ENCODE results near the gene THADA. TPM values are rescaled to one million over a fixed set of nuclear protein-coding genes. Genes with fewer than 3 reads are reported as not detected.

The THADA gene
- total RNA-seq, 1 donor from 2014 or later: 59.3 TPM

DNA sequence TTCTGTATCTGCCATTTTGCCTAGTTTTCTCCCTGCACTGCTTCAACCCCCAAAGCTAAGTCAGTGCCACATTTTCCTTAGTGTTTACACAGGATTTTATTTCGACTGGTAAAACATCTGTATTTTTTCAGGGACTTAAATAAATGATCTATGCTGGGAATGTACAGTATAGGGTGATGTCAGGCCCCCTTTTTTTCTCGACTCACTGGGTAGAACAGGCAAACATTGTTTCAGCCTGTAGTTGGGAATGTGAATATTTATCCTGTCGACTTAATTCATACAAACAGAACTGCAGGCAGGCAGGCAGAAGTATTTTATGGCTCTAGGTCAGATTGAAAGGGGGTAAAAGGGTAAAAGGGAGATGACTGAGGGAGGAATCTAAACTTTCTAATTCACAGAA is 245.9 kb downstream of the THADA start:
- DNase-seq (ENCODE audit: low spot score): no peak

DNA sequence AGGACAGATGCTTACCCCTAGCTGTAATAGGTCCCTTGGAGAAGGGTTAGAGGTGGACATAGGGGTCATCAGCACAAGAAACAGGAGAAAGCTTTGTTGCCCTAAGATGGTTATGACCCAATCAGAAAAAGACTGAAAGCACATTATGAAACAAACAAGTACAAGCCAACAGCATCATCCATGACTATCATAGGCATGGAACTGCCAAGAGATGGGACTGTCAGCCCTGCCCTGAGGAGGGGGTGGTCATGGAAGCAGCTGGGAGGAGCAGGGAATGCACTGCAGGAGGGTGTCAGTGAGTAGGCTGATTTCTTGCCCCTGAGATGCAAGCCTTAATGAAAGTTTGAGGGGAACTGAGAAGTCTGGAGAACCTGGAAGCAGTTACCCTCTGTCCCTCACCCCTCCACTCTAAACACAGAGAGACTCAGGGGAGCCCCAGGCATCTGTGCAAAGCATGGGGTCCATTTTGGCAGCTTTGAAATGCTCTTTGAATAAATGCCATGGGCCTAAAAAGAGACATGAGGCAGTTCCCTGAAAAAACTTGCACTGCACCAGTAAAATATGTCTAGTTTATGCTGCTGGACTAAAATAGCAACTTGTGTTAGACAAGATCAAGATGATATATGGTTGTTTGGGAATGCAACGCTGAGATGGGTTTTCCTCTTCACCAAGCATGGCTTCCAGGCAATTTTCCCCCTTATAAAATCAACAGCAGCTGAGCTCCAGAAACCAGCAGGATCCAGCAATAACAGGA is 246.8 kb downstream of the THADA start:
- DNase-seq (ENCODE audit: low spot score): no peak

DNA sequence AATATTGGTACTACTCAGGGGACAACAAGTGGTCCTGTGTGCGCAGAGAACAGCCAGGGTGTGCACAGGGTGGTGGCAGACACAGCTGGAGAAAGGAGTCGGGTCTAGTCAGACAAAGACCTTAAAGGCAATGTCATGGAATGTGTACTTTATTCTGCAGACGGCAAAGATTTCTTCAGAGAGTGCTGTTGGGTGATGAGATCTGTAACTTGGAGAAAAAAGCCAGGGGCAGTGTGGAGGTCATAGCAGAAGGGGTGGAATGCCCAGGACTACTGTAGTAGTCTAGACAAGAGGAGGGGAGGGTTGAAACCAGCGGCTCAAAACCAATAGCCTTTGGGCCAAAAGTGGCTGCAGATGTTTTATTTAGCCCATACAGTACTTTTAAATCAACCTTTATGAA is 248.1 kb downstream of the THADA start:
- DNase-seq (ENCODE audit: low spot score): no peak

DNA sequence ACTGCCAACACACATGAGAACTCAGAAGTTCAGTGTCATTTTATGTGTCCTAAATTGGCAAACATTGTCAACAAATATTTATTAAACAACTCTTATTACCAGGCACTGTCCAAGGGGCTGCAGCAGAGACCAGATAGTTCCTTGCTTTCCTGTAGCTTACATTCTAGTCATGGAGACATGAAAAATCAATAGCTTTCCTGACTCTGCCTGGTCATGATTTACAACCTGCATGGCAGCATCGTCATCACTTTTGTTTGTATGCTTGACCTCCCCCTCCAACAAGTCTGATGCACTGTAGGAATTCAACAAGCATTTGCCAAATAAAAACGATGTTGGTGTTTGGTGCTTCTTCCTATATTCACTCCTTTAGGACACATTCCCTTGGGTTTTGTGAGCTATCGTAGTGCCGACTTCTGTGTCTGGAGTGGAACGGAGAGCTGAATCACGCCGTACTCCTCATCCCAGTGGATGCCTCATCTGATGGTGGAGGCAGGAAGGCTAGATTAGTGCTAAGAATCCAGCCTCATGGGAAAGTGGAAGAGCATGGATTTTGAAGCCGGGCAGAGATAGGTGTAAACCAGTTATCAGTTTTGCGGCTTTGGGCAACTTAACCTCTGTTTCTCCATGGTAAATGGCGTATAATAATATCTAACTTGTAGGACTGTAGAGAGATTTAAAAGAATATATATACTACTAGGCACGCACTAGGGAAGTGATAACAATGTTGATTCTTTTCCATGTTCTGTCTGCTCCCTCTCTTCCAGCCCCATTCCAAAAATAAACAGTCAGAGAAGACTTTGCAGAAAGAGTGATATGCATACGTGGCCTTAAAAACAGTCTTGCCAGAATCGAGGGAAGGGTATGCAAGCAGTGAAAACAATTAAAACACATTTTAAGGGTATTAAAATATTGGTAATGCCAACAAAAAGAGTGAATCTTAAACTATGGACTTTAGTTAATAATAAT is 249.0 kb downstream of the THADA start:
- no peak for DNase-seq (ENCODE audit: low spot score)

DNA sequence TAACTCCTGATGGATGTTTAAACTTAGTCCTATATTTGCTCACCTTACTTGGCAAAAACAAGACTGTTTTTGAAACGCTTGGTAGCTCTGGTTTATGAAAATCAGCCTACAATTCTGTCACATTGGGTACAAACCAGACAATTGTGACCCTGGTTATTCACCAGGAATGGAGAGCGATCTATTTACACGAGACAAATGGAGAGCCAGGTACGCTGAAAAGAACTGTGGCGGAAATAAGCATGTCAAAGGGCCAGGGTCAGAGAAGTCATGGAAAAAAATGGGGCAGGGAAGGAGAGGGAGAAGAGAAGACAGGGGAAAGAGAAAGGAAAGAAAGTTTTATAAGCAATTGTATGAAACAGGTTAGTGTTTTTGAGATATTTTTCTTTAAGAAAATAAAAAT is 250.0 kb downstream of the THADA start:
- no peak for DNase-seq (ENCODE audit: low spot score)

DNA sequence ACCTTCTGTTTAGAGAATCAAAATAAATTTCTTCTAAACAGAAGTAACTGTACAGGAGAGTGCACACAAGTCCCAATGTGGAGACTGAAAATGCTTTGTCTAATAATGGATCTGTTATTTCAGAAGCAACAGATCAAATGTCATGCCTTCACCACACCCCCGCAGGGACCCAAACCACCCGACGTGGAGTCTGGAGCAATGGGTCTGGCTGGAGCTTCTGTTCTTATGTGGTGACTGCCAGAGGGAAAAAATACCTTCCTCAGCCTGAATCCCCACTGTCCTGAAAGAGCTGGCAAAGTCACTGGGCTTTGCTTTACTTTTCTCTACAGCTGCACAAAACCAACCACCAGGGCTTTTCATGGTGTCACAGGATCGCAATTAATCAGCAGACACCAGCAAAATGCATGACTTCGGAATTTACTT is 250.4 kb downstream of the THADA start:
- no peak for DNase-seq (ENCODE audit: low spot score)

DNA sequence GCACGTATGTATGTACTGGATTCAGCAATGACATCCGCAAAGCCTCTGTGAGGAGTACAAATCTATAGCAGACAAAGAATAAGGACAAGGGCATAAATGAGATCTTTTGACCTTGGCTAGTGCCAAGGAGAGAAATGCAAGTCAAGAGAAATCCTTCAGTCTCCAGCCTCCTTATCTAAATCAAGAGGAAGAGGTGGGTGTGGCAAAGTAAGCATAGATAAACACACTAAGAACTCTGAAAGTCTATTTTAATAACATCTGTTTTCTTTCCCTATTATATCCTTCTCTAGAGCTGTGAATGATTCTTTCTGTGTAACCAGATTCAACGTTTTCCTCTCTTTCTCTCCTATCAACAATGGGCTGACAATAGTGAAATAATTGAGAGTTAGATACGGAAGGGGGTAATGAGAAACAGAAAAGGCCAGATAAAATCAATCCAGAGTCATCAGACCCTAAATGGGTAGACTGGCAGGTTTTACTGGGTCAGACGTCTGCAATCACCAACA is 250.9 kb downstream of the THADA start:
- DNase-seq (ENCODE audit: low spot score): no peak

DNA sequence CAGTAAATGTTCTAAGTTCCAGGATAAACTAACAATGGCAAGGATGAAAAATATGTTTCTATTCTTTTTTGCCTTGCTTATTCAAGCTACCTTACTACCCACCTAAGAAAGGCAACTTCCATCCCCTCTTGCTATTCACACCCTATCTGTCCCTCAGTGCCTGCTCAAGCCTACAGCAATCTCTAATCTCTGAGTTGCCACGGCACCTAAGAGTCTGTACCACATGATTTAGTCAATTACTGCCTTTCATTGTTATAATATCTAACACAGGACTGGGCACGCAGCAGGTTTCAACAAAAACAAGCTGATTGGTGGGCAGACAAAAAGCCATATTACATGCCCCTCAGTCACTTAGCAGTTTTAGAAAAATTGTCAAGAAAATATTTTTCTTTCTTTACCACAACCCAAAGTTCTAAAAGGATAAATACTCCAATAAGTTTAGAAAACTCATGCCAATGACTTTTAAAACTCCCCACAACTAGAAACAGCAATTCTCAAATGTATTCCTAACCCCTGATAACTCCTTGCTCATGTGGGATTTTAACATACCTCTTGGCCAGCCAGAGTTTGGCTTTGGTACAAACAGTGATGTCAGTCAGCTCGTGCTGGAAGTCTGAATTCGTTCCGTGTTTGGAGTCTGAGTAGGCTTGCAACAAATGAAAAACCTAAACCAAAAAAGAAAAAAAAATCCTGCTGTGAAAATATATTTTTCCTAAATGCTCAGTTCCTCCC is 252.1 kb downstream of the THADA start:
- DNase-seq (ENCODE audit: low spot score): peak; percentile 86

DNA sequence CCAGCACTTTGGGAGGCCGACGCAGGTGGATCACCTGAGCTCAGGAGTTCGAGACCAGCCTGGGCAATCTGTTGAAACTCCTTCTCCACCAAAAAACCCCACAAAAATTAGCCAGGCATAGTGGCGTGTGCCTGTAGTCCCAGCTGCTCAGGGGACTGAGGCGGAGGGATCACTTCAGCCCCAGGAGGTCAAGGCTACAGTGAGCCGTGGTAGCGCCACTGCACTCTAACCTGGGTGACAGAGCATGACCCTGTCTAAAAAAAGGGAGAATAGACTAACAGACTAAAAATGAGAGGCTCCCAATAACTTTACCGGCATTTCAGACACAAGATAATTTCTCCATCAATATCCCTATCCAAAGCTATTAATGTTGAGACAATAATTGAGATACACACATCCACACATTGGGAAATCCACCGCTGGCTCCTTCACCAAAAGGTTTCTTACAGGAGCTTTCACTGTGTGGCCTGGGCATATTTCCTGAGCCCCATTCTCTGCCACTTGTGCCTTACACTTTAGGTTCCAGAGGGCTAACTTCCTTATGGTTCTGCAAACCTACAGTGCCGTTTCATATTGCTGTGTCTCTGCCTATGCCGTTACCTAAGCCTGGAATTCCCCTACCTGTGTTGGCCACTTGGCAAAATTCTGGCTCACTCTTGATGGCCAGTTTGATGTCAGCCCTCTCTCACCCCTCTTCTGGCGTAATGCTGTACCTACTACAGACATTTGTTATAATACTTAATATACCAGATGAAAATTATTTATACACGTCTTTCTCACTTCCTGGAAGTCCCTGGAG is 253.7 kb downstream of the THADA start:
- DNase-seq (ENCODE audit: low spot score): no peak

DNA sequence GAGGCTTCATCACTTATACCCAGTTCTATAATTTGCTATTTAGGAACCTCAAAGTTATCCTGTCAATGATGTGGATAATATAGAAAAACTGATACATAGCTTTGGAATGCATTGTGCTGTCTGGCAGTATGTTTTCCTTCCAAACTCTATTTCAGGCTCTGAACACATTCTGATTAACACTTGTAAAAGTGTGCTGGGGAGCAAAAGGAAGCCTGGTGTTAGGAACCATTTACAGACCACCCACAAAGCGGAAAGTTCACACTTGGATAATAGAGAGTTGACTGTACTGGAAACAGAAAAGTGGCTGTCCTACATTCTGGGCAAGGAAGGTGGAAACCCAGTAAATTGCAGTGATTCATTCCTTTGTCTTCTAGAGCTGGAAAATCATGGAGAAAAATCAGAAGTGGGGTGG is 254.9 kb downstream of the THADA start:
- no peak for DNase-seq (ENCODE audit: low spot score)

DNA sequence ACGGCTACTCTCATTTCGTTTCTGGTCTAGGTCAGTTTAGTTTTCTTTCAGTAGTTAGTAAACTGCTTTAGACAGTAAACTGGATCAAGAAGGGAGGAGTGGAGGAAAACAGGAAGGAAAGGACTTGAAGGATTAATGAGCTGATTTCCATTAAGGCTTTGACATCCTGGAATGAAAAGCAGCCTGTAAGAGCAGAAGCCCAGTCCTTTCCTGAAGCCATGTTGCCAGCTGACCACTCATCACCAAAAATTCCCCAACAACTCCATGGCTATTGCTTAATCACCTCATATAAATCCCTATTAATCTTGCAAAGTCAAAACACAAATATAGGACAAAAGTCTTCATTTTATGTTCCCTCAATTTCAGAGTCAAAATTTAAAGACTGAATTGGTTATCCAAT is 255.8 kb downstream of the THADA start:
- no peak for DNase-seq (ENCODE audit: low spot score)

DNA sequence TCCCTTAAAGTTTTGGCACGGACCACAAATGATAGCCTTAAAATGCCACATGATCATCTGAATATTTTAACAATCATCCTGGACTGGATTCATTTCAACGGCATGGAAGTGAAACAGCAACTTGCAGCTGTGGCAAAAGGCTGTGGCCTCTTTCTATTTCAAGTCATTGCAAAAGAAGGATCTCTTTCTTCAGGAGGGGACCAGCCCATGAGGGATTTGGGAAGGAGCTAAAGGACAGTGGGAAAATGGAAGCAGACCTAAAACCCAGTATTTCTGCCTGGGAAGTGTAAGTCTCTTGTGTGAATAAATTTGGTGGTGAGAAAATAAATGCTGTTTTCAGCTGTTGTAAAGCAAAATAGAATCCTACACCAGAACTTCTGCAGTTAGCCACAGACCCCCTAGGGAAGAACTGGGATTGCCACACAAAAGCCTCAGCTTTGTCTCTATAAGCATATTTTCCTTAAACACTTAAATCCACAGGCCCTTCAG is 262.1 kb downstream of the THADA start:
- no peak for DNase-seq (ENCODE audit: low spot score)

DNA sequence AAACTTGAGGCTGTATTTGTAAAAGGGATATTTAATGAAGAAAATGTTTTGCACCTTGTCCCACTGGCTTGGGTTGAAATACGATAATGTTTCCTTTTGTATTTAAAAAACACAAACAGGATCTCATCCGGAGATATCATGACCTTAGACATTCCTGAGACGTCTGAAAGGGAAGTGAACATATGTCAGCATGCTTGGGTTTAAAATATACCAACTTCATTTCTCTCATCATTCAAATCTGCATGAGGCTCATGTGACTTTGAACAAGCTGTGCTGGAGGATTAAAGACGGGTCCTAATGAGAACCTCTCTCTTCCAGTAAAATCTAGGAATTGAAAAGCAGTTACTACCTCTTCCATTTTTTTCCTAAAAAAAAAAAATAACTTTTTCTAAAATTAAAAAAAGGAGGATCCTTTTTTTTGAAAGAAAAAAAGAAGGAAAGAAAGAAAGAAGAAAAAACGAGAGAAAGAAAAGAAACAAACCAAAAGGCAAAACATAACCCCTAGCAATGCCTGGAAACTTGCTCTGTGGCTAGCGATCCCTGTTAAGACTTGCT is 262.7 kb downstream of the THADA start:
- no peak for DNase-seq (ENCODE audit: low spot score)

DNA sequence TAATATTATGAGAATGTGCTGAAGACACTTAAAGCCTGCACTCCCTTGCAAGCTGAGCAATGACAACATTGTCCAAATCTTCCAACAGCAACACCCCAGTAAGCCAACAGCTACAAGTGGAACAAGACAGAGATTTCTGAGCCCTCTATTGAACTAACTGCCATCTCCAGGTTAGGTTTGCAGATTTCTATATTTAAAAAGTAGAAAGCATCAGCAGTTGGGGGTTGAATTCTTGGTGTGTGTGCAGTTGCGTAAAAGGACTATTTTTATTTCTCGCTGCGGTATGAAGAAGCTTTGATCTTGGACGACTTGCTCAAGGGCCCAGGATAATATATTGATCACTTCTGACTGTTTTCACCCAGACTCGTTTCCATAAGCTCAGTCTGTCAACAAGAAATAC is 263.2 kb downstream of the THADA start:
- no peak for DNase-seq (ENCODE audit: low spot score)

DNA sequence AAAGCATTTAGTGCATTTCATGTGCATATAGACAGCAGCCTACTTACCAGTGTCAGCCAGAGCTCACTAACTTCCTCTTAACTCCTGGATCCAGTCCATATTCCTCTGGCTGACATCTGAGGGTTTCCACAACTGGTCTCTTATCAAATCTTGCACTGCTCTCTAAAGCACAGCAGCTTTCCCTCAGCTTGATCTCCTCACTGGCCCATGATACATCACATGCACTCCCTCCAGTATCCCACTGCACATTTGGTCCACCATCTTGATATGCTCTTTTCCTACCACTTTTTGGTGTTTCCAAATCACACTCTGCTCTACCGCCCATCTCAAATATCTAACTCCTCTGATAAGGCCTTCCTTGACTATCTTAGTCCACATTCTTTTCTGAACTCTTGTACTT is 264.4 kb downstream of the THADA start:
- DNase-seq (ENCODE audit: low spot score): no peak

DNA sequence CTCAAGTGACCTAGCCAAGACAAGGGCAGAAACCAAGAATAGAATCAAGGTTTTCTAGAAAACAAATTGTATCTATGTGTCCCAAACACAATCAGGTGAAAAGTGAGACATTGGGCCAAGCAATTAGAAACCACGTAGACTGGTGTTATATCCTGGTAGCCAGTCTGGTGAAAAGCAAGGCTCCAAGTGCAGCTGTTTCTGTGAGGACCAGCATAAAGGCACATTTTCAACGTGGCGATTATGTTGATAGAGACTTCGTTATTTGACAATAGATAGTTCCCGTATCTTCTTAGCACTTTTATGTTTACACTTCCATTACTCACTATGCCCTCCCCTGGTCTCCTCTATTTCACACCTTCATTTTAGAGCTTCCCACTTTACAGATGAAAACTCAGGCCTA is 266.2 kb downstream of the THADA start:
- no peak for DNase-seq (ENCODE audit: low spot score)

DNA sequence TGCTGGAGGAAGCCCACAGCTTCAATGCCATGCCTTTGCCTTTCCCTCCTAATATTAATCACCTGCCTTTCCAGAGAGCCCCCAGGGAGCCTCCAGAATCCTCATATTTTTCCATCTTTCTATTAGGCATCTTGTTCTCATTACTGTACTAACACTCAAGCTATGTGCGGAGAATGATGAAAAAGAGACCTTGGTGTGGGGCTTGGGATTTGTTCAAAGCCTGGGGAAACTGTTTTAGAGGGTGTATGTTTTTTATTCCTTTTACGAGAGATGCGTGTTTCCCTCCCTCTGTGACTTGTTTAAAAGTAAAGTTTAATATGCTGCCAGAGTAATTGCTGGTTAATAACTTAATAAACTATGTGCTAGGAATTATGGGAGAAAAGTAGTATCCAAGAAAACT is 267.0 kb downstream of the THADA start:
- DNase-seq (ENCODE audit: low spot score): no peak

DNA sequence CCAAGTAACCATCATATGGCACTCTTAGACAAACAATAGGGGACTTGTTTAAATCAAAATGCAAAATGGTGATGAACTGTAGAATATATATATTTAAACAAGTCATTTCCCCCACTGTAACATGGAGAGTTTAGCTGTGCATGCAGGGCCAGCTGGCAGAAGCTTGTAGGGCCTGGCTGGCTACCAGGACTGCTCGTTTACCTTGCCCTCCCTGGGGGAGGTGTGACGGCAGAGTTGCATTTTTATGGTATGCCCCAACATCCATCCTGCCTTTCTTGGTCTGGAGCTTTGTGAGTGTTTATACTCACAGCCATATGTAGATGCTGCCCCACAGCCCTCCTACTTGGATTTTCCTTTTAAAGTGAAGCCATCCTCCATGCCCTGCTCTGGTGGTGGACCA is 267.7 kb downstream of the THADA start:
- peak; percentile 17 for DNase-seq (ENCODE audit: low spot score)

DNA sequence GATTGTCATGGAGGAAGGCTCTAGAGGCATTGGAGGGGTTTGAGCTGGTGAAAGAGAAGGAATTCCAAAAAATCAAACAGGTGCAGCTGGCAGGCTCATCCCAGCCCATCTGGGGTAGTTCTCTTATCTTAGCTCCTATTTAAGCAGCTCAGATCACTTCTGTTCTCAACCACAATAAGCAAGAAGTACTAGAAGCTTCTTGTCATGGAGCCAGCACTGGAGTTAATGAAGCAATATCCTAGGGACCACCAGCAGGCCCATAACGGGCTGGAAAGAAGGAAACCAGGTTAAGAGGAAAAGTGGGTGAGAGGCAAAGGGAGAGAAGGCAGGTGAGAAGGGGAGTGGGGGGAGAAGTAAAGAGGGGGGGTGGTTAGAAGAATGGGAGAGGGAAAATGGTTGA is 268.7 kb downstream of the THADA start:
- DNase-seq (ENCODE audit: low spot score): no peak

DNA sequence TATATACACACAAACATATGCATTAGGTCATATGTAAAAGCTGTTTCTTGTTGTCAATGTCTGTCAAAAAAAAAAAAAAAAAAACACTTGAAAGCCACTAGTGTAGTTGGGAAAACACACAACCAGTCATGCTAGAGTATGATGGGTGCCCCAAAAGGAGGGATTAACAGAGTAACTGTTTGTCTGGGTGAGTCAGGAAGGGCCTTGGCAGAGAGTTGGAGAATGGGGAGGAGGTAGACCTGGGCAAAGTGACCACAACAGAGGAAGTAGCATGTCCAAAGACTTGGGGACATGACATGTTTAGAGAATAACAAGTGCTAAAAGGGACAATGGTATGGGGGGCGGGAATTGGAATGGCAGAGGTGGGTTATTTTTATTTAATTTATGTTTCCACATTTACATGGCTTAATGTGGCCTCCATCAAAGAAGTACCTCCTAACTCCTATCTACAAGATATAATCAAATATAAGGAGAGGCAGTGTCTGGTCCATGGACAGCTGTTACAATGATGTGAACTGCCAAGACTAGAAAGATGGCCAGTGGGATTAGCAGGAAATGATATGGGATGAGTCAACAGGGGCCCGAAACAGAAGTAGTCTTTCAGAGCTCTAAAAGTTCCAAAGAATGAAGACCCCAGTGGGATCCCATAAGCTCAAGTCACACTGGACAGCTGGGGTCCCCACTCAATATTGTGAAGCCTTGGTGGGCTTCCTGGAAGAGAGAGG is 269.6 kb downstream of the THADA start:
- no peak for DNase-seq (ENCODE audit: low spot score)
